HepG2 (cell line): ENCODE data around the gene GRK5. TPM values are rescaled to one million over a fixed set of nuclear protein-coding genes. Genes with fewer than 3 reads are reported as not detected.

Experiments used
- ATAC-seq: fragments of 200-7000 bp; cut with Tn5 transposase; 3 replicates; pipeline ENCODE4 v1.9.1; 2020; ENCODE audit warnings: mild to moderate bottlenecking, moderate library complexity
- BruUV-seq: library from RNA; stranded (reverse); fragments of 400-500 nt; replicated peaks from 2 replicates; lab custom pipeline; 2021; lab: Mats Ljungman, UMichigan
- CTCF ChIA-PET: fragments of 300-600 bp; formaldehyde crosslinking; extraction: SDS; loops from one replicate; lab custom pipeline; 2021; ENCODE audit warnings: low total read pairs, inconsistent platforms, low intra/inter-chr PET ratio; lab: Yijun Ruan, JAX
- POLR2A ChIA-PET: fragments of 350-600 bp; sonication (Branson Sonifier 250); formaldehyde crosslinking; loops from one replicate; lab custom pipeline; 2020; ENCODE audit warnings: antibody characterized with exemption, inconsistent platforms; lab: Yijun Ruan, JAX
- DNase-seq: peaks from one replicate; pipeline ENCODE4 v3.0.0-alpha.2; 2015; ENCODE audit warnings: low spot score
- FAIRE-seq: peaks from 3 replicates; lab custom pipeline; 2011; peaks lifted over from hg19 to GRCh38; lab: Jason Lieb, UNC
- H2AFZ ChIP-seq: one replicate; pipeline ENCODE4 v1.6.1; 2011; ENCODE audit warnings: low read length, inconsistent platforms
- H3K27ac ChIP-seq: fragments of 300-600 bp; 3 replicates; pipeline ENCODE4 v1.8.0; 2011; ENCODE audit warnings: mixed run types, mild to moderate bottlenecking, mixed read lengths, low read length, inconsistent platforms; ENCODE audit not compliant: insufficient read depth; ENCODE audit errors: extremely low read length
- H3K27me3 ChIP-seq, 2 experiments: fragments of 200-600 bp in 1 of 2; 2 replicates in 1 of 2; 3 replicates in 1 of 2; pipeline versions ENCODE4 v1.6.0 to v1.8.0; 2011; ENCODE audit warnings: low read length in 2 of 2, mild to moderate bottlenecking in 2 of 2, moderate library complexity in 2 of 2, inconsistent platforms in 1 of 2; ENCODE audit not compliant: insufficient read depth in 2 of 2, control insufficient read depth in 1 of 2
- H3K36me3 ChIP-seq, 2 experiments: fragments of 200-600 bp in 1 of 2; replicated peaks in 1 of 2; 2 replicates in 1 of 2; 3 replicates in 1 of 2; pipeline versions ENCODE4 v1.5.1 to v1.8.0; 2011; ENCODE audit warnings: low read length in 2 of 2, inconsistent platforms in 1 of 2; ENCODE audit not compliant: insufficient read depth in 2 of 2, control insufficient read depth in 1 of 2
- H3K4me1 ChIP-seq: 2 replicates; pipeline ENCODE4 v1.5.1; 2012; ENCODE audit warnings: low read length, inconsistent platforms; ENCODE audit not compliant: insufficient read depth
- H3K4me2 ChIP-seq: 2 replicates; pipeline ENCODE4 v1.6.0; 2011; ENCODE audit warnings: low read depth, low read length, inconsistent platforms
- H3K4me3 ChIP-seq, 3 experiments: fragments of 200-600 bp in 1 of 3; sonication (generic), shearing (Covaris generic) in 1 of 3; replicated peaks in 1 of 3; 2 replicates each; pipeline ENCODE4 v1.5.1; 2011 to 2016; ENCODE audit warnings: low read length in 3 of 3, inconsistent platforms in 2 of 3, low read depth in 2 of 3, mild to moderate bottlenecking in 2 of 3, control low read depth in 1 of 3, mixed read lengths in 1 of 3; ENCODE audit not compliant: insufficient read depth in 1 of 3
- H3K79me2 ChIP-seq: one replicate; pipeline ENCODE4 v1.6.1; 2011; ENCODE audit warnings: low read length, inconsistent platforms; ENCODE audit not compliant: insufficient read depth
- H3K9ac ChIP-seq: 2 replicates; pipeline ENCODE4 v1.6.0; 2011; ENCODE audit warnings: mild to moderate bottlenecking, low read depth, low read length, inconsistent platforms; ENCODE audit not compliant: insufficient read depth
- H3K9me3 ChIP-seq: 2 replicates; pipeline ENCODE4 v1.5.1; 2012; ENCODE audit warnings: mild to moderate bottlenecking, low read length
- H4K20me1 ChIP-seq: 2 replicates; pipeline ENCODE4 v1.6.0; 2011; ENCODE audit warnings: inconsistent platforms, mild to moderate bottlenecking, low read length, moderate library complexity; ENCODE audit not compliant: insufficient read depth
- HINFP ChIP-seq: sonication (generic); formaldehyde crosslinking; IDR thresholded peaks from 2 replicates; pipeline ENCODE4 v1.4.0; 2020; ENCODE audit warnings: low read depth, mild to moderate bottlenecking, missing genetic modification reagents
- HOMEZ ChIP-seq: IDR thresholded peaks from 2 replicates; pipeline ENCODE4 v1.6.1; 2016; ENCODE audit warnings: low read depth
- RELA ChIP-seq: sonication (generic); formaldehyde crosslinking; IDR thresholded peaks from 2 replicates; pipeline ENCODE4 v1.4.0; 2020; ENCODE audit warnings: missing genetic modification reagents
- RORA ChIP-seq: sonication (generic); formaldehyde crosslinking; IDR thresholded peaks from 2 replicates; pipeline ENCODE4 v1.5.0; 2020; ENCODE audit warnings: mild to moderate bottlenecking, missing genetic modification reagents, moderate library complexity
- THAP8 ChIP-seq: sonication (generic); formaldehyde crosslinking; IDR thresholded peaks from 2 replicates; pipeline ENCODE4 v1.5.1; 2020; ENCODE audit warnings: missing genetic modification reagents, mild to moderate bottlenecking, borderline replicate concordance
- UBTF ChIP-seq: sonication (generic); formaldehyde crosslinking; IDR thresholded peaks from 2 replicates; pipeline ENCODE4 v1.4.0; 2020; ENCODE audit warnings: mild to moderate bottlenecking, missing genetic modification reagents
- ZFAT ChIP-seq: sonication (generic); formaldehyde crosslinking; conservative IDR thresholded peaks from 2 replicates; pipeline ENCODE4 v1.8.1; 2023; ENCODE audit warnings: missing genetic modification reagents, inconsistent platforms
- ZFP90 ChIP-seq: sonication (generic); formaldehyde crosslinking; IDR thresholded peaks from 2 replicates; pipeline ENCODE4 v1.8.0; 2022; ENCODE audit warnings: missing genetic modification reagents, mild to moderate bottlenecking, inconsistent platforms, borderline replicate concordance
- ZNF264 ChIP-seq: sonication (generic); formaldehyde crosslinking; IDR thresholded peaks from 2 replicates; pipeline ENCODE4 v1.4.0; 2020; ENCODE audit warnings: missing genetic modification reagents
- ZNF280D ChIP-seq: sonication (generic); formaldehyde crosslinking; IDR thresholded peaks from 2 replicates; pipeline ENCODE4 v1.5.1; 2020; ENCODE audit warnings: mild to moderate bottlenecking, missing genetic modification reagents
- ZNF567 ChIP-seq: sonication (generic); formaldehyde crosslinking; IDR thresholded peaks from 2 replicates; pipeline ENCODE4 v1.8.1; 2023; ENCODE audit warnings: mild to moderate bottlenecking, missing genetic modification reagents, borderline replicate concordance
- ZNF782 ChIP-seq: sonication (generic); formaldehyde crosslinking; IDR thresholded peaks from 2 replicates; pipeline ENCODE4 v1.4.0; 2020; ENCODE audit warnings: missing genetic modification reagents, mild to moderate bottlenecking, borderline replicate concordance
- WGBS: methylation state at CpG from one replicate; pipeline ENCODE4 v1.1.6; 2017; ENCODE audit warnings: low lambda C conversion rate; 5-methylcytosine and 5-hydroxymethylcytosine counted together
- in situ Hi-C: cut with HindIII; loops from 2 replicates; pipeline ENCODE4 v1.10.0; 2017; ENCODE audit warnings: low pct_unique_long_range_greater_than_20kb; ENCODE audit not compliant: extremely low pct_ligation_motif_present
- intact Hi-C: fragments of 100-400 bp; cut with micrococcal nuclease; formaldehyde crosslinking; loops from one replicate; pipeline ENCODE4 v1.10.0; 2022; ENCODE audit not compliant: unreplicated experiment
- polyA plus RNA-seq, 8 experiments: library from polyadenylated mRNA; depleted of rRNA in 3 of 8; stranded (reverse) in 7 of 8; unstranded in 1 of 8; fragments of >200 nt; fragmentation: Illumina TruSeq in 4 of 8; extraction: Trizol in 4 of 8; gene quantifications; 2 replicates each; pipeline versions ENCODE4 v1.2.1 to v1.2.3, GENCODE V29; 2011 to 2016; ENCODE audit warnings: low read depth in 4 of 8, missing spikeins in 1 of 8, mixed read lengths in 1 of 8; ENCODE audit not compliant: insufficient read depth in 1 of 8
- total RNA-seq, 5 experiments: library from RNA; depleted of rRNA; stranded (reverse); fragments of >200 nt; fragmentation: Illumina TruSeq; extraction: Trizol; gene quantifications; 2 replicates each; pipeline ENCODE4 v1.2.3, GENCODE V29; 2016; ENCODE audit warnings: low read depth in 1 of 5

Gene GRK5
- total and polyA plus RNA-seq, 2 of the 13 experiments (the other 11 are each of a cell fraction or from before 2014, with no cell fraction given) = 10.4 to 12.6 TPM

GRCh38 chr10:119478811-119479341 is 271.5 kb downstream of the GRK5 start (continued):
- TF ChIP-seq THAP8 = no peak
- no peak for TF ChIP-seq RELA (CRISPR knock-in tag)

- DNase-seq (no peak), ATAC-seq (no peak), FAIRE-seq (no peak)
- no peaks in the 10 kb centered on the region for H3K36me3 ChIP-seq
- H2AFZ ChIP-seq = no peak overlapping the region
- ChIA-PET POLR2A (no interaction called here), CTCF (no interaction called here)
- H3K4me1 ChIP-seq = peaks cover 4% of the 10 kb centered on the region
- peaks cover 0 to 49% of the 10 kb centered on the region in 2 experiments; a peak in 4 of 5 replicates for H3K27me3 ChIP-seq
- H3K9me3 ChIP-seq = no peaks in the 10 kb centered on the region
- no peaks in the 10 kb centered on the region for H4K20me1 ChIP-seq
- 48% methylated on average over 8 of the region's 8 CpGs for WGBS
- no peak overlapping the region for H3K27ac ChIP-seq
- no peak overlapping the region for H3K4me3 ChIP-seq
- BruUV-seq = no TSS peak
- in situ Hi-C loops (no loop called here), intact Hi-C loops (no loop called here)
- H3K9ac ChIP-seq = no peak overlapping the region
- no peaks in the 10 kb centered on the region for H3K79me2 ChIP-seq
- no peak overlapping the region for H3K4me2 ChIP-seq
- TF ChIP-seq HINFP (CRISPR knock-in tag) = no peak
- TF ChIP-seq ZFP90 (CRISPR knock-in tag) = no peak
- no peak for TF ChIP-seq ZNF782 (CRISPR knock-in tag)
- no peak for TF ChIP-seq HOMEZ
- no peak for TF ChIP-seq ZFAT
- TF ChIP-seq UBTF (CRISPR knock-in tag) = no peak
- no peak for TF ChIP-seq ZNF264 (CRISPR knock-in tag)
- no peak for TF ChIP-seq ZNF280D (CRISPR knock-in tag)
- no peak for TF ChIP-seq RORA (CRISPR knock-in tag)
- no peak for TF ChIP-seq ZNF567 (CRISPR knock-in tag)
Measured at GRCh38 chr10:119479532-119479931, 272.2 kb downstream of the GRK5 start.
